HG03039 (cell line): ENCODE data around the gene RPS8.
"Not testable (repeated sequence)": the region's sequence is repeated elsewhere in the genome, so short reads cannot be mapped to it uniquely, and the experiment has no call there.

ENCODE experiments used
- ATAC-seq: cut with Tn5 transposase; IDR thresholded peaks from one replicate; pipeline ENCODE4 v1.9.1; 2021; ENCODE audit warnings: mild to moderate bottlenecking, moderate library complexity; ENCODE audit not compliant: unreplicated experiment

The RPS8 gene

DNA sequence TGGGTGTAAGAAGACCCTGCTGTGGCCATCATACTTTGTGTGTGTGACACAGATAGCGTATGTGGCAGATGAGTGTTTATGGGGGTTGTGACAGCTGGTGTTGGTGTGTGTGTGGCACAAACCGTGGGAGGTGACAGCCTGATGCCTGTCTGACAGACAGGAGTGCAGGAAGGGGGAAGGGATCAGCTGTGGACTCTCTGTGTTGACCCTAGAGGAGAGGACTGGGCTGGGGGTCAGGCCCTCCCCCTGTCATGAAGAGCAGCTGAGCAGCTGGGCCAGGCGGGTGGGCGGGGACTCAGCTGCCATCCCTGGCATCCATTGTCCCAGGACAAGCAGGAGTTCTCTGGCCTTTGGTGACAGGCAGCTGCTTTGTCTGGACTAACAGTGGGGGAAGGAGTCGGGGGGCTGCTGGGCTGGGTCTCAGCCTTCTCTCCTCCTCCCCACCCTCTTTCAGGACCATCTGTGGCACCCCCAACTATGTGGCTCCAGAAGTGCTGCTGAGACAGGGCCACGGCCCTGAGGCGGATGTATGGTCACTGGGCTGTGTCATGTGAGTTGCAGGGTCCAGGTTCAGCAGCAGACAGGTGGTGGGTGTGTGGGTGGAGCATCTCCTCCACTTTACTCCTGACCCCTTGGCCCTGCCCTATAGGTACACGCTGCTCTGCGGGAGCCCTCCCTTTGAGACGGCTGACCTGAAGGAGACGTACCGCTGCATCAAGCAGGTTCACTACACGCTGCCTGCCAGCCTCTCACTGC is 27.1 kb downstream of the RPS8 start:
- ATAC-seq = no peak

DNA sequence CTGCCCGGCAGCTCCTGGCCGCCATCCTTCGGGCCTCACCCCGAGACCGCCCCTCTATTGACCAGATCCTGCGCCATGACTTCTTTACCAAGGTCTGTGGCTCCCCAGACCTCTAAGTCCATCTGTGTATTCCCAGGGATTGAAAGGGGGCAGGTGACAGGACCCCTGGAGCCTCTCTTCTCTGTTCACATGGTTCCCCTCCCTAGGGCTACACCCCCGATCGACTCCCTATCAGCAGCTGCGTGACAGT is 27.6 kb downstream of the RPS8 start:
- ATAC-seq = no peak

DNA sequence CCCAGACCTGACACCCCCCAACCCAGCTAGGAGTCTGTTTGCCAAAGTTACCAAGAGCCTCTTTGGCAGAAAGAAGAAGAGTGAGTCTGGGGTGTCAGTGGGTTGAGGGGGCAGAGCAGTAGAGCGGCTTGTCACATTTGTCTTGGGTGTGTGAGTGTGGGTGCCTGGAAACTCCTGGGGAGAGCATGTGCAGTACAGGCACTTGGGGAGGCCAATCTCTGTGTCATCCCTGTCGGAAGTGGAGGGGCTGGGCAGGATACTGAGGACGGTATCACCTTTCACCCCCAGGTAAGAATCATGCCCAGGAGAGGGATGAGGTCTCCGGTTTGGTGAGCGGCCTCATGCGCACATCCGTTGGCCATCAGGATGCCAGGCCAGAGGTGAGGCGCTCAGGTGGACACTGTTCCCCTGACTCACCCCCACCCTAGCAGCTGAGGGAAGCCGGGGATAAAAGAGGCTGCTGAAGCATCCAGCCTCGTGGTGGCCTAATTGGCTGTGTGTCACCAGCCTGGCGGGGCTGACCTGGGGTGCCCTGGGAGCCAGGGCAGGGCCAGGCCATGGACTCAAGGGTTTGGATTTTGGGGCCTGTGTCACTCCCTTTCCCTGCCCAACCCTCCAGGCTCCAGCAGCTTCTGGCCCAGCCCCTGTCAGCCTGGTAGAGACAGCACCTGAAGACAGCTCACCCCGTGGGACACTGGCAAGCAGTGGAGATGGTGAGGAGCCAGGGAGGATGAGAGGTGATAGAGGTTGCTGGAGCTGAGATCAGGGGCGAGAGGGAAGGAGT is 28.2 kb downstream of the RPS8 start:
- ATAC-seq = no peak

- ATAC-seq = no peak
Measured at GRCh38 chr1:44805311-44806024, 30.1 kb downstream of the RPS8 start.

GRCh38 chr1:44806025-44806703 is 30.8 kb downstream of the RPS8 start:
- ATAC-seq = no peak

DNA sequence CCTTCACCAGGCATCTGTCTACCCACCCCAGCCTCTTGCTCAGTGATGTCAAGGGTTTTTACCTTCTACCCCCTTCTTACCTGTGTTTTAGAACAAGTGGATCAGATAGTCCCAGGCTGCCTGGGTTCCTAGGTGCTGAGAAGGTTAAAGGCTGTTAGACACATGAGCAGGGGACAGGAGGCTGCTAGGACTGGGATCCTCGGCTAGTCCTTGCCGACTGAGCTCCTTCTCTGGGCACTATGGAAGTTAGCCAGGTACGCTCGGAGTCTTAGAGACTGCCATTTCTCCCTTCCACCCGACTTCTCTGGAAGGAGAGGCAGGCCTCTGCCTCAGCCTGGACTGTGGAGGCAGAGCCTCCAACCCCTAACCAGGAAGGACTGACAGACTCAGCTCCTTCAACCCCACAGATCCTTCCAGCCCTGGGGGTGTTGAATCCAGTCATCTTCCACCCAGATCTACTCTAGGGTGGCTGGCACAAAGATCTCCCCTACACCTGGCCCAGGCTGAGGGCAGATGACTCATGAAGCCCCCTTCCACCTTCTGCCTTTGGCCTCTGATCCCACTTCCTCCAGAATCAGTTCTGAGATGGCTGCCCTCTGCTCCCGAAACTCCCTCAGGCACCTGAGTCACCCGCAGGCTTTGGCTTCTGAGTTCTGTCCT is 31.5 kb downstream of the RPS8 start, which contains the start of gene DYNLT4:
TSS of gene DYNLT4 (minus strand) at position 648 of the 660 bp plus-strand sequence. CDS start 683 bp downstream, outside the sequence.
- ATAC-seq = no peak

DNA sequence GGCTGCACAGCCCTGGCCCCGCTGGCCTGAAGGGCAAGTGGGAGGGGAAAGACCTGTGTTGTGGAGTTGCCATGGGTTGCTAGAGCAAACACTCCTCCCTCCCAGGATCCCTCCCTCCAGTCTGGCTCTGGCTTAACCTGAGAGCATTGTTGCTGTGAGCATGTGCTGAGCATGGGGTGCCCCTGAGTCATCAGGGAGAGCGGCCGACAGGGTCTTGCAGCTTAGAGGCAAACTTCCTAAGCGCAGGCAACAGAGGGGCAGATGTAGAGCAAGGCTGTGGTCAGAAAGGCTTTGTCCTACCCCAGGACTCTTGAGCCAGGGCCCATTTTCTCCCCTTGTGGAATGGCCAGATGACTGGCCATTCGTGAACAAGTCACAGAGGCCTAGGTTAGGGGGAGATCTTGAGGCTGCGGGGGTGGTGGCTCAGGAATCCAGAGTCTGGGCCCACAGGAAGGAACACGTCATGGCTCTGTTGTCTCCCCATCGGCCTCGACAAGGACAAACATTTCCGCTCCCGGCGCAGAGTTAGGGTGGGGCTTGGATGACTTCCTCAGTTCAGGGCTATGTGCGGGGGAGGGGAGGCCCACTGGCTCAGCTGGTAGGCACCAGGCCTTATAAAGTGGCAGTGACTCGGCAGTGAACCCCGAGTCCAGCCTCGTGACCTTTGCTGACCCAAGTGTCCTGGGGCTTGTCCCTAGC is 32.2 kb downstream of the RPS8 start:
- ATAC-seq = peak; percentile 18

- peak; percentile 30 for ATAC-seq
Measured at GRCh38 chr1:44808063-44808937, 33.0 kb downstream of the RPS8 start, which contains the start of gene BTBD19. TSS of gene BTBD19 (plus strand) at chr1:44808523. CDS start at chr1:44808821, 298 bp downstream.

DNA sequence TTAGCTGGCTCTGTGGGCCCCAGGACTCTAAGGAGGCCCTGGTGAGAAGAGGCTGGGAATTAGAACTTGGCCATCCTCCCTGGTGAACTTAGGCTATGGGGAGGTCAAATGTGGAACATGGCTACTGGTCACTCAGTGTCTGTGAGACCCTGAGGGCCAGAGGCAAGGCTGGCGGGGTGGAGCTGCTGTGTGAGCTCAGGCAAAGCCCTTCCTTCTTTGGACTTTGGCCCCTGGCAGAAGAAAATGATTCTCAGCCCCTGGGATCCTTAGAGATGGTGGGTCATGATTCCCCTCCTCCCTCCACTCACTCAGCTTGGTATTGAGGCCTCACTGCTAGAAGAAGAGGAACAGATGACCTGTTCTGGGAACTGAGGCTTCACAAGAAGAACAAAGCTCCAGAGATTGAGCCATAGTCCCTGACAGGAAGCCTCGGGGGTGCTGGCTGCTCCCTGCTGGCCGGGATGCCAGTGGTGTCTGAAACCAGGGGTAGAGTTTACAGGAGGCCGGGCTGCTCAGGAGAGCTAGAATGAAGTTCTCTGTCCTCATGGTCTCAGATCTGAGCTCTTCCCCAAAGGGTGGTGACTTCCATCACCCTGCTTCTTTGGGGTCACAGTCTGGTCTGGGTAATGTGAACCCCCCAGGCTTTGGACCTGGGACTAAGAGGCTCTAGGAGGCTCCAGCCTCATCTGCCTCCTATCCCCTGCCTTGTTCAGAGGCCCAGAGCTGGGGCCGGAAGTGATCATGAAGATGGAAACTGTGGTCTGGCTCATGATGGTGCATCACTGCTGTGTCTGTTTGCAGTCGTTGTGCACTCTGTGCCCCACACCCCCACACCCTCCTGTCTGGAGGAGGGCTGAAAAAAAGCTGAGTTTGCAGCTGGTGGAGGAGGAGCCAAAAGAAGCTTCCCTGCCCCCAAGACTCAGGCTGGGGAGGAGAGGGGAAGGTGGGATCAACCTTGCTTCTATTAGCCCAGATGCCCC is 33.9 kb downstream of the RPS8 start:
- ATAC-seq = peak; percentile 33

DNA sequence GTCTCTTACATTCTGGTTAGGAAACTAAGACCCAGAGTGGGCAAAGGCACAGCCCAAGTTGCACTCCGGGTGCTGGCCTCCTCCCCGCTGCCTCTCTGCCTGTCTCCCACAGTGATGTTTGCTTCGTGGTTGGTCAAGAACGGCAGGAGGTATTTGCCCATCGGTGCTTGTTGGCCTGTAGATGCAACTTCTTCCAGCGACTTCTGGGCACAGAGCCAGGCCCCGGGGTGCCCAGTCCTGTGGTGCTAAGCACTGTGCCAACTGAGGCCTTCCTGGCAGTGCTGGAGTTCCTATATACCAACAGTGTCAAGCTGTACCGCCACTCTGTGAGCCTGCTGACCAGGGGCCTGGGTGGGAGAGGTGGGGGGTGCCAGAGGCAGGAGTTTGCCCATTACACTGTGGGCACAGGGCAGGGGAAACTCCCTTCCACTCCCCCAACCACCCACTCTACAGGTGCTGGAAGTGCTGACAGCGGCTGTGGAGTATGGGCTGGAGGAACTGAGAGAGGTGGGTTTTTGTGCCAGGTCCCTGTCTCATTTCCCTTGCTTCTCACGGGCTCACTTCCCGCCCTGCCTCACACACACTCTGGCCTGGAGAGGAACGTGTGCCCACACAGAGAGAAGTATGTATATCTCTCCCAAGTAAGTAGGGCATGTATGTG is 34.9 kb downstream of the RPS8 start:
- no peak for ATAC-seq

GRCh38 chr1:44810762-44811105 is 35.4 kb downstream of the RPS8 start:
- ATAC-seq = not testable (repeated sequence)

DNA sequence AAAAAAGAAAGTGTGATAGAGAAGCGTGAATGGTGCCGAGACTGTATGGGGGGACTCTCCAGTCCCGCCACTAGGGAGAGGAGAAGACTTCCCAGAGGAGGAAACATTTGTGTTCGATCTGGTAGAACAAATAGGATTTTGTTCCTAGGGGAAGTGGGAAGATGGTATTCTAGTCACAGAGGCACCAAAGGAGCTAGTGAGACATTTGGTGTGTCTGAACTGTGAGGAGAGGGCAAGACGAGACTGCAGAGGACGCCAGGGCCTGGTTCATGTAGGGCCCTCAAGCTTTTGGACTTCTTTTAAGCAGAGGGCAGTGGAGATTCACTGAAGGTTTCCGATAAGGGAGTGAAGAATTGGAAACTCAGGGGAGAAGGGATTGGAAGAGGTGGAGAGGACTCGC is 35.9 kb downstream of the RPS8 start:
- ATAC-seq = no peak

DNA sequence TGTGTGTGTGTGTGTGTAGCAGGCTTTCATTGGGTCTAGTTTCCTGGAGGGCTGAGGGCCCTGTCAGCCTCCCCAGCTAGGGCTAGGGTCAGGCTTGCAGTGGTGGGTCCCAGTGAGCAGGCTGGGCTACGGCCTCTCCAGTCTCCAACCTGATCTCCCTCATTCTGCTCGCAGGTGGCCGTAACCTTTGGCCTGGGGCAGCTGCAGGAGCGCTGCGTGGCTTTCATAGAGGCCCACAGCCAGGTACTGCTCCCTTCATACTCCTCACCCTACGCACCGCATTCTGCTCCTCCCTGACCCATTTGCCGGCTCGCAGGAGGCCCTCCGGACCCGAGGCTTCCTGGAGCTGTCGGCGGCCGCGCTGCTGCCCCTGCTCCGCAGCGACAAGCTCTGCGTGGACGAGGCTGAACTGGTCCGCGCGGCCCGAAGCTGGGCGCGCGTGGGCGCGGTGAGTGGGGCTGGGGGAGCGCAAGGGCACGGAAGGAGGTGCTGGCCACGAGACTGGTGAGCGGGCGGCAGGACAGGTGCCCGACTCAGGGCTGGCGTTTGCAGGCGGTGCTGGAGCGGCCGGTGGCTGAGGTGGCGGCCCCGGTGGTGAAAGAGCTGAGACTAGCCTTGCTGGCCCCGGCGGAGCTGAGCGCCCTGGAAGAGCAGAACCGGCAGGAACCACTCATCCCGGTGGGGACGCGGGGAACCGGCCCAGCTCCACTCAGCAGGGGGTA is 37.6 kb downstream of the RPS8 start:
- ATAC-seq = no peak

- not testable (repeated sequence) for ATAC-seq
Measured at GRCh38 chr1:44815926-44816325, 40.6 kb downstream of the RPS8 start.

- ATAC-seq = no peak
Measured at GRCh38 chr1:44817307-44817706, 42.0 kb downstream of the RPS8 start.

DNA sequence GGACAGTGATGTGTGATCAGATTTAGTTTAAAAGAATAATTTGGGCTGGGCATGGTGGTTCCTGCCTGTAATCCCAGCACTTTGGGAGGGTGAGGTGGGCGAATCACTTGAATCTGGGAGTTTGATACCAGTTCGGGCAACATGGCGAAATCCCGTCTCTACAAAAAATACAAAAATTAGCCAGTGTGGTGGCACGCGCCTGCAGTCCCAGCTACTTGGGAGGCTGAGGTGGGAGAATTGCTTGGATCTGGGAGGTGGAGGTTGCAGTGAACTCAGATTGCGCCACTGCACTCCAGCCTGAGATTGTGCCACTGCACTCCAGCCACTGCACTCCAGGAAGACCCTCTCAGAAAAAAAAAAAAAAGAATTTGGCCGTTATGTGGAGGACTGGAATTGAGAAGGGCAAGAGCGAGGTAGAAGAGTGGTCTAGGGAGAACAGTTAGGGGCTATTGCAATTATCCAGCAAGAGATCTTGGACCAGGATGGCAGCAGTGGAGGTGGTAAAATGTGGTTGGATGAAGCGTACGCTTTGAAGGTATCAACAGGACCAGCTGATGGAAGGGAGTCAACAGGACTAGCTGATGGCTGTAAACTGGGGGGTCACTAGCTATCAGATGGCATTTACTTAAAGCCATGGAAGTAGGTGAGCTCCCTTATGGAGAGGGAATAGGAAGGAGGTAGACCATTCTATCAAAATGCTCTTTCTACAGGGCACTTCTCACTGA is 42.6 kb downstream of the RPS8 start:
- no peak for ATAC-seq
